Fibroblast of pulmonary artery (primary cell): ENCODE results near the gene S100A3.

Experiments used
- DNase-seq: peaks from one replicate; pipeline ENCODE4 v3.0.0-alpha.2; 2010; ENCODE audit warnings: low read depth
- H3K4me3 ChIP-seq: replicated peaks from 2 replicates; pipeline ENCODE4 v1.5.1; 2011; ENCODE audit warnings: low read depth, mild to moderate bottlenecking, control low read depth, low read length, moderate library complexity
- TF ChIP-seq, protein P1 (sequence below): IDR thresholded peaks from 2 replicates; pipeline ENCODE4 v1.5.1; 2011; ENCODE audit warnings: mild to moderate bottlenecking, control low read depth, low read length, inconsistent platforms; ENCODE audit errors: missing control alignments

The S100A3 gene

DNA sequence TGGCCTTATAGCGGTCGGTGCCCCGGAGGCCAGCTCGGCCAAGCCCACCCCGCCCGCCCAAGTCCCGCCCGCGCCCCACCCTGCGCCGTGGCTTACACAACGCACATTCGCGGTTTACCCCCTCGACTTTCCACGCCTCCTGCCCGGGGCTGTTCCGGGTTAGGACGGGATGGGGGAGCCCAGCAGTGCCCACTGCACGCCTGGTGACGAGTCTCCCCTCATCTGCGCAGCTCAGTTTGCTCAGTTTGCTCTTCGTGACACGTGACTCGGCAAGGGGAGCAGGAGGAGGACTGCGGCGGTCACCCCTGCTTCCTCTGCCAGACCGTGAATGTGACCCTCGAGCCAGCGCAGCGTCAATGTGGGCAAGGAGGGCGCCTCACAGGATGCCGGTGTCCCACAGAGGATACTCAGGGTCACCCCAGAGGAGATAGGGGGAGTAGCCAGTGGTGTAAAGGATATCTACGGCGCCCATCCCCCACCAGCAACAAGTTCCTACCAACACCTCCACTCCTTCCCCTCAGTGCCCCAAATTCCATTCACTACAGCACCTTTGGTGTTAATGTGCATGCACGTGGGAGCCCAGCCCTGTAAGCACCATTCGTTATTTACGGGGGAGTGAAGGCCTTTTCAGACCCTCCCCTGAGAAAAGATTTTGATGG, 12.9 kb downstream of the S100A3 start:
- H3K4me3 ChIP-seq, result peak overlapping the region; percentile 67
- DNase-seq, result peak; percentile 84
- TF ChIP-seq, protein P1, sequence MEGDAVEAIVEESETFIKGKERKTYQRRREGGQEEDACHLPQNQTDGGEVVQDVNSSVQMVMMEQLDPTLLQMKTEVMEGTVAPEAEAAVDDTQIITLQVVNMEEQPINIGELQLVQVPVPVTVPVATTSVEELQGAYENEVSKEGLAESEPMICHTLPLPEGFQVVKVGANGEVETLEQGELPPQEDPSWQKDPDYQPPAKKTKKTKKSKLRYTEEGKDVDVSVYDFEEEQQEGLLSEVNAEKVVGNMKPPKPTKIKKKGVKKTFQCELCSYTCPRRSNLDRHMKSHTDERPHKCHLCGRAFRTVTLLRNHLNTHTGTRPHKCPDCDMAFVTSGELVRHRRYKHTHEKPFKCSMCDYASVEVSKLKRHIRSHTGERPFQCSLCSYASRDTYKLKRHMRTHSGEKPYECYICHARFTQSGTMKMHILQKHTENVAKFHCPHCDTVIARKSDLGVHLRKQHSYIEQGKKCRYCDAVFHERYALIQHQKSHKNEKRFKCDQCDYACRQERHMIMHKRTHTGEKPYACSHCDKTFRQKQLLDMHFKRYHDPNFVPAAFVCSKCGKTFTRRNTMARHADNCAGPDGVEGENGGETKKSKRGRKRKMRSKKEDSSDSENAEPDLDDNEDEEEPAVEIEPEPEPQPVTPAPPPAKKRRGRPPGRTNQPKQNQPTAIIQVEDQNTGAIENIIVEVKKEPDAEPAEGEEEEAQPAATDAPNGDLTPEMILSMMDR, result no peak

DNA sequence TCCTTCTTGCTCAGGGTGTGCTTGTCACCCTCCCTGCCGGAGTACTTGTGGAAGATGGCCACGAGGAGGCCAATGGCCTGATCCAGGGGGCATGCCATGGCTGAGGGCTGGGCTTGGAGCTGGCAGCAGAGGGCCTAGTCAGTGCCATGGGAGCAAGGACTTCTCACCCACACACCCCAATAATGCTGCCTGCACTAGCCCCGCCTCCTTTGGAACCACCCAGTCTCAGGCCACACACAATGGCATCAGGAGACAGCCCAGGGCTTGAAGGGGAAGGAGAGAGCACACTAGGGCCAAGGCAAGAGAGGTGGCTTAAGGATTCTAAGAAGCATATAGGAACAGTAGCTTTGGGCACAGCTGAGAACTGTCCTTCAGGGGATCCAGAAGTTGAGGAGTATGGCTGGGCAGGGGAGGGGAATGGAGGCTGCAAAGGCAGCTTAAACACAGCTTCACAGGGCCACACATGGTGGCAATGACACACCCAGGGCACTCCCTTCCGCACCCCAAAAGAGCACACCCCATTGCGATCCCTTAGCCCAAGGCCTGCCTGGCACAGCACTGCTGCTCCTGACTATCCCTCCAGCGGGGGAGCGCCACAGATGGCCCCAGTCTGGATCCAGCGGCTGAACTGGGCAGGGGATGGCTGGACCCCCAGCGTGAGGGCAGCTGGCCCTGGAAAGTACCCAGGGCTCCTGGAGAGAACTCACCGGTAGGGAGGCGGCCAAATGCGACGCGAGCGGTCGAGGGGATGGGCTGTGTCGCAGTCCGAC, 13.6 kb downstream of the S100A3 start, which contains the start of gene S100A6:
TSS of gene S100A6 (minus strand) at position 750 of the 770 bp plus-strand sequence. CDS start at position 98, 652 bp downstream.
- H3K4me3 ChIP-seq, result peak within 1 kb of the TSS; percentile 67
- TF ChIP-seq, protein P1, result no peak
- DNase-seq, result no peak

DNA sequence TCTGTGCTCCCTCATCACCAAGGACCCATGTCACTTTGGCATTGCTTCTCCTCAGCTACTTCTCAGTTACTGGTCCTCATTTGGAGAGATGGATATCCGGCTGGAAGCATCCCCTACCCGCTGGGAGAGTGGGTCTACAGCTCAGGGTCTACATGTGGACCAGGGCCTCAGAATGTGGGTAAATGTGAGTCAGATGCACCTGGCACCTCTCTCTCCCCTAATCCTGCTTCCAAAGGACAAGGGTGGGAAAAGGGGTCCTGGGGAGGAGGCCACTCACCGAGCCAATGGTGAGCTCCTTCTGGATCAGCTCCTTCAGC, 14.2 kb downstream of the S100A3 start:
- DNase-seq, result no peak
- peak overlapping the region; percentile 67 for H3K4me3 ChIP-seq
- TF ChIP-seq, protein P1, result no peak

DNA sequence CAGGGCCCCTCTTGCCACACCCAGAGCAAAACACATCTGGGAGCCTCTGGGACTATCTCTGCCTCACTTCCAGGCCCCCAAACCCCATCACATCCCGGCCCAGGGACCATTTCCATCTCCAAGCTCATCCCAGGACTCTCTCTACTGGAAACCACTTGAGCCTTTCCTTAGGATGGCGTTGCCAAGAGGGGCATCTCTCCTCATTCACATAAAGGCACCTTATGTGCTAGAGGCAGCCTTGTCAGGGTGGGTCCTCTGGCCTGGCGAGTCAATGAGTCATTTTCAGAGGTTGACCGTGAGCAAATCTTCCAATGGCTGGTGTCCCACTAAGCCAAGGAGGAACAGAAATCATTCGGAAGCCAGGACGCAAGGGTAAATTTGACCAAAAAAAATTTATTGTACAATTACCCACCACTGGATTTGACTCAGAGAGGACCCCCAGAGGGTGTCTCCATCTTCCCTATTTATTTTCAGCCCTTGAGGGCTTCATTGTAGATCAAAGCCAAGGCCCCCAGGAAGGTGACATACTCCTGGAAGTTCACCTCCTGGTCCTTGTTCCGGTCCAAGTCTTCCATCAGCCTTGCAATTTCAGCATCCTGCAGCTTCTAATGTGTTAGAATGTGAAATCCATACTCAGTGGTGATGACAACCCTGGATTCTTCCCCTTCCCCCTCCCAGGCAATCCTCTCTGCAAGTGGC, 14.7 kb downstream of the S100A3 start:
- no peak for DNase-seq
- peak overlapping the region; percentile 67 for H3K4me3 ChIP-seq
- TF ChIP-seq, protein P1, result no peak

DNA sequence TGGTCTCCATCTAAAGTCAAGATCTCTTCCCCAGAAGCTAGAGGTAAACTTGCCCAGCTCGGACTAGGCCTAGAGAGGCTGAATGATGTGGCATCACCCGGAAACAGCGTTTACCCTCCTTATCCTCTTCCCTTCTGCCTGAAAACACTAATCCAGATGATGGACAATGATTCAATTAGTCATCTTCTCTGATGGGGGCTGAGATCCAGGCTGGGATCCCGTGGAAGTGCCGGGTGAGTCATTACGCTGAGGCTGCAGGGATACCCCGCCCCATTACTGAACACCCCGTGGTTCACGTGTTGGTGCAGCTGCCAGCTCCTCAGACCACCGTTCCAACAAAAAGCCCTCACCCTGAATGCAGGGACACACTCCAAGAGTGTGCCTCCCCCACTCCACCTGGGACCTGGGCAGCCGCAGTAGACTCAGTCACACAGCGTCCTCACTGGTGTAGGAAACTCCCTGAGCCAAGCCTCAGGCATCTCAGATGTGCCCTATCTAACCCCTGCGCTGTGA, 15.3 kb downstream of the S100A3 start:
- peak; percentile 81 for DNase-seq
- peak overlapping the region; percentile 67 for H3K4me3 ChIP-seq
- TF ChIP-seq, protein P1, result no peak

DNA sequence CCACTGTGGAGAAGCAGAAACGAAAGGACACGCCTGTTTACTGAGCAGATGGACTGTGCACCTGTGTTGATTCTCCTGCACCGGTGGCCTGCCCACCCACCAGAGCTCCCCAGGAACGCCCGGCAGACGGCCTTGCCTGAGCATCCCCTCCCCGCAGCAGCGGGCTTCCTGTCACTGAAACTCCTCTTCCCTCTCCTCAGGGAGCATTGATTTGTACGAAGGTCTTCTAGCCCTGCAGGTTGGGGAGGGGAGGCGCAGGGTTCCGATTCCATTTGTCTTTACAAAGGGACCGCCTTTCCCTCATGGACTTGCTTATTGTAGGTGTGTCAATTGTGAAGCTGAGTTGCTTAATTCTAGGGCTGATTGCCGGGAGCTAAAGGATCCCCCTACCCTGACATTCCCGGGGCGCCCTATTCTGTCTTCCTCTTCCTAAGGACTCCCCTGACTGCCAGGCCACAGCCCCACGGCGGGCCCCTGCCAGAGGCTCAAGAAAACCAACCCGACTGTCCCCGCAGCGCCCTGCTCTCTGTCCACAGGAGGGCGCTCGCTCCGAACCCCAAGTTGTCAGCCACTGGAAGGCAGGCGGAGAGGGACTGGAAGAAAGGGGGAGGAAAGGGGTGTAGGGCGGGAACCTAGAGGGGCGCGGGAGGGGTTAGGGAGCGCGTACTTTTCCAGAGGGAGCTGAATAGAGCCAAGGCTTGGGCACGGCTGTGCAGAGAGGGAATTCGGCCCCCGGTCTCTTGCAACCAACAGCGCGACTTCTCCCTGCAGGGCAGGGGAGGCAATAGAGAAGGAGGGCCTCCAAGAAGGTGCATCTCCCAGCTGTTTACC, 16.1 kb downstream of the S100A3 start:
- TF ChIP-seq, protein P1, result peak; percentile 78
- H3K4me3 ChIP-seq, result peak overlapping the region; percentile 67
- DNase-seq, result peak; percentile 83
